ENCODE data around the gene IRX4. TPM values are rescaled to one million over a fixed set of nuclear protein-coding genes. Genes with fewer than 3 reads are reported as not detected.

The IRX4 gene
- total RNA-seq, 6 donors from 2014 or later: 1.7 TPM; not detected in 5

DNA sequence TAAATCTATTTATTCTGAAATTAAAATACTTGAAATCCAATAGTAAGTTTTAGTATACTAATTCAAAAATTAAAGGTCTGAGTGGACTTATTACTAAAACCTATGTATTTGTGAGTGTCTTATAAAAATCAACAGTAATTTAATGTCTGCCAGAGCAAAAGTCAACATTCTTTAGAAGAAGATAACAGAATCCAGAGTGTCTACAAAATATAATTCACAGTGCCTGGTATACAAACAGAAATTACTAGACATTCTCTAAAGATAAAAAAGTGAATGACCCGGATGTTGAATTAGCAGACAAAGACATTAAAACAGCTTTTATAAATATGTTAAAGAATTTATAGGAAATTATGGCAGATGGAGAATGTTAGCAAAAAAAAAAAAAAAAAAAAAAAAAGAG is 22.4 kb upstream of the IRX4 start:
- Histone ChIP-seq H3K9me3 (peaks cover 0 to 11% (median 7%) of the 10 kb centered on the region in 4 donors), H3K27ac (no peak overlapping the region), H3K27me3 (no peaks in the 10 kb centered on the region), H3K4me3 (no peak overlapping the region), H3K4me1 (no peaks in the 10 kb centered on the region), H3K36me3 (no peaks in the 10 kb centered on the region)
- TF ChIP-seq POLR2A (IDR thresholded peaks at IDR 0.05) (no peak), POLR2AphosphoS5 (IDR thresholded peaks at IDR 0.05) (no peak), EP300 (IDR thresholded peaks at IDR 0.05) (no peak)
- TF ChIP-seq, protein P1, sequence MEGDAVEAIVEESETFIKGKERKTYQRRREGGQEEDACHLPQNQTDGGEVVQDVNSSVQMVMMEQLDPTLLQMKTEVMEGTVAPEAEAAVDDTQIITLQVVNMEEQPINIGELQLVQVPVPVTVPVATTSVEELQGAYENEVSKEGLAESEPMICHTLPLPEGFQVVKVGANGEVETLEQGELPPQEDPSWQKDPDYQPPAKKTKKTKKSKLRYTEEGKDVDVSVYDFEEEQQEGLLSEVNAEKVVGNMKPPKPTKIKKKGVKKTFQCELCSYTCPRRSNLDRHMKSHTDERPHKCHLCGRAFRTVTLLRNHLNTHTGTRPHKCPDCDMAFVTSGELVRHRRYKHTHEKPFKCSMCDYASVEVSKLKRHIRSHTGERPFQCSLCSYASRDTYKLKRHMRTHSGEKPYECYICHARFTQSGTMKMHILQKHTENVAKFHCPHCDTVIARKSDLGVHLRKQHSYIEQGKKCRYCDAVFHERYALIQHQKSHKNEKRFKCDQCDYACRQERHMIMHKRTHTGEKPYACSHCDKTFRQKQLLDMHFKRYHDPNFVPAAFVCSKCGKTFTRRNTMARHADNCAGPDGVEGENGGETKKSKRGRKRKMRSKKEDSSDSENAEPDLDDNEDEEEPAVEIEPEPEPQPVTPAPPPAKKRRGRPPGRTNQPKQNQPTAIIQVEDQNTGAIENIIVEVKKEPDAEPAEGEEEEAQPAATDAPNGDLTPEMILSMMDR (IDR thresholded peaks at IDR 0.05): no peak
- ATAC-seq (ENCODE audit: low FRiP score in 2 of 2): no peak
- DNase-seq: no peak
- WGBS, 2 donors: 92 to 96% methylated on average over 1 of the region's 1 CpG

DNA sequence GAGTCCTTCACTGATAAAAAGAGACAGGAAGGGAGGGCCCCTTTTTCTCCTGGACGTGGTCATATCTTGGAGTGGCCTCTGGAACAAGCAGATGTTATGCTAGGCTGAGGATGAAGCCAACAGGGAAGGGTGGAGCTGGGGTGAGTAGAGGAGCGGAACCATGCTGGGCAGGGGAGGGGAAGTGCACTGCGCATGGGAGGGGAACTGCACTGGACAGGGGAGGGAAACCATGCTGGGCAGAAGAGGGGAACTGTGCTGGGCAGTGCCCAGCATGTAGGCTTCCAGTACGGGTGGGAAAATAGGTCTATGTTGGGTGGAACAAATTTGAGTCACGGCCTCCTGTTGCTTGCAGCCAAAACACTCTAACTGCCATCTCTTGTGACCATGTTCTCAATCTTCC is 19.3 kb upstream of the IRX4 start:
- no peak for DNase-seq
- whole genome bisulfite sequencing, 2 donors: 72 to 78% methylated on average over 5 of the region's 5 CpGs
- TF ChIP-seq EP300 (IDR thresholded peaks at IDR 0.05) (no peak), POLR2AphosphoS5 (IDR thresholded peaks at IDR 0.05) (no peak), POLR2A (IDR thresholded peaks at IDR 0.05) (no peak)
- TF ChIP-seq, protein P1 (IDR thresholded peaks at IDR 0.05): no peak

DNA sequence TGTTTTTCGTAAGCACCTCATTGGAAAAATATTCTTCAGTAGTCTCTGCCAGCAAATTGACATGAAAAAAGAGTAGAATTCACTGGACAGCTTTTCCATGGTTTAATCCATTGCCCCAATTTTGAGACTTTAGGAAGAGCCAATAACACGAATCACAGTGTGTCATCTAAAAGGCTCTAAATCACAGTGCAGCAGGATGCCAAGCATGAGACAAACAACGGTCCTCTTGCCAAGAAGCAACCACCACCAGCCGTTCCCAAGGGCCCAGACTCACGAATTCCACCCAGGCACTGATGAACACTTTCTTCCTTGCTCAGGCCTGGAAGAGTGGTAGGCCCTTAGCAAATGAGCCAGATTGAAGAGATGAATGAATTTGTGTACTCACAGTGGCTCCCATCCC is 18.3 kb upstream of the IRX4 start:
- no peaks in the 10 kb centered on the region for H3K27me3 ChIP-seq
- H3K36me3 ChIP-seq: no peaks in the 10 kb centered on the region
- H3K9me3 ChIP-seq: peaks cover 0 to 11% (median 7%) of the 10 kb centered on the region in 4 donors
- H3K4me1 ChIP-seq: no peaks in the 10 kb centered on the region
- ATAC-seq (ENCODE audit: low FRiP score in 2 of 2) (peak in 1 of 2 donors; percentile 32), DNase-seq (no peak)
- WGBS, 2 donors: 70 to 81% methylated on average over 5 of the region's 5 CpGs
- no peak for TF ChIP-seq POLR2AphosphoS5 (IDR thresholded peaks at IDR 0.05)
- no peak for TF ChIP-seq EP300 (IDR thresholded peaks at IDR 0.05)
- no peak for TF ChIP-seq POLR2A (IDR thresholded peaks at IDR 0.05)
- TF ChIP-seq, protein P1 (IDR thresholded peaks at IDR 0.05): no peak
- H3K27ac ChIP-seq: no peak overlapping the region
- no peak overlapping the region for H3K4me3 ChIP-seq

More for the DNA sequence above, 19.3 kb upstream of the IRX4 start:
- Histone ChIP-seq H3K36me3 (no peaks in the 10 kb centered on the region), H3K27ac (no peak overlapping the region), H3K4me1 (no peaks in the 10 kb centered on the region), H3K27me3 (no peaks in the 10 kb centered on the region), H3K4me3 (no peak overlapping the region), H3K9me3 (peaks cover 0 to 11% (median 7%) of the 10 kb centered on the region in 4 donors)
- ATAC-seq (ENCODE audit: low FRiP score in 2 of 2): peak in 1 of 2 donors; percentile 45

DNA sequence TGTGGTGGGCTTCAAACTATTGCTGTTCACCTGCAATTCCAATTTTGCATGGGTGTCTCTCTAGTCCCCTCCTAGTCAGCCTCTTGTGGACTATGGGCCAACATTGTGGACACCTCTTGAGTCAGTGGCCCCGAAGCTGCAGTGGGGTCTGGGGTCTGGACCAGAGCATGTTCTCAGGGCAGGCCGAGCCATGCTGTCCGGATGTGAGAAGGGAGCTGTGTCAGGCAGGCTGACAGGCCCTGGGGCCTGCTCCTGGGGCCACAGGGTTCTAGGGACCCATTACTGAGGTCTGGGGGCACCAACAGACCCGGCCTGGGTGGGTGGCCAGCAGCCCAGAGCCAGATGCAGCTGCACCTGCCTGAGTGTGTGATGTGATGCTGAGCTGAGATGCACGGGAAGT is 16.5 kb upstream of the IRX4 start:
- Histone ChIP-seq H3K27ac (no peak overlapping the region), H3K4me3 (no peak overlapping the region), H3K4me1 (no peaks in the 10 kb centered on the region), H3K36me3 (no peaks in the 10 kb centered on the region), H3K27me3 (no peaks in the 10 kb centered on the region), H3K9me3 (no peaks in the 10 kb centered on the region)
- no peak for TF ChIP-seq POLR2AphosphoS5 (IDR thresholded peaks at IDR 0.05)
- TF ChIP-seq, protein P1 (IDR thresholded peaks at IDR 0.05): no peak
- no peak for TF ChIP-seq EP300 (IDR thresholded peaks at IDR 0.05)
- TF ChIP-seq POLR2A (IDR thresholded peaks at IDR 0.05): no peak
- DNase-seq: no peak
- no peak for ATAC-seq (ENCODE audit: low FRiP score in 2 of 2)
- WGBS, 2 donors: 55 to 70% methylated on average over 2 to 5 of the region's 5 CpGs

DNA sequence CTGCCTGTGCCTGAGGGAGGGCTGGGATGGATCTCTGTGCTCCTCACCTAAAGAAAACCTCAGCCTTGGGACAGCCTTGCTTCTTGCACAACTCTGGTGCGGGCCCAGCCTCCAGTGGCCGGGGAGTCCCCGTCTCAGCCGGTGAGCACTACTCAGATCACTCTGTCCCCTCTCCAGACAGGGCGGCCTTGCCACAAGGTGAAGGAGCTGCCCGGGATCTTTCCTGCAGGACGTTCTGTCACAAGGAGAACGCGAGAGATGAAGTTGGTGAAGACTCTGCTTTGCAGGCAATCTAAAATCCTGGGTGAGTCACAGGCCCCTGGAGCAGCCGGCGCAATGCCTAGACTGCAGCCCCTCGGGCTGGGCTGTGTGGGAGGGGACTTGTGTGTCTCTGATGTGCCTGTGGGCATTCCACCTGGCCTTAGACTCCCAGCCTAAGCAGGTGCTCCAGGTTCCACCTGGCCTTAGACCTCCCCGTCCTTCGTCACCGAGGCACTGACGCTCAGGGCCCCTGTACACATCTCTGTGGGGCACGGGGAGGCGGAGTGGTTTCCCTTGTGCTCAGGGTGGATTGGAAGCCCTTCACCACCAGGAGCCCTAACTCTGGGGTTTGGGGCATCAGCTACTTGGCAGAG is 15.2 kb upstream of the IRX4 start:
- Histone ChIP-seq H3K27ac (no peak overlapping the region), H3K9me3 (no peaks in the 10 kb centered on the region), H3K36me3 (no peaks in the 10 kb centered on the region), H3K4me3 (no peak overlapping the region), H3K4me1 (no peaks in the 10 kb centered on the region), H3K27me3 (no peaks in the 10 kb centered on the region)
- 81 to 93% methylated on average over 3 to 18 of the region's 18 CpGs for WGBS, 2 donors
- no peak for DNase-seq
- TF ChIP-seq POLR2AphosphoS5 (IDR thresholded peaks at IDR 0.05) (no peak), EP300 (IDR thresholded peaks at IDR 0.05) (no peak), POLR2A (IDR thresholded peaks at IDR 0.05) (no peak)
- TF ChIP-seq, protein P1 (IDR thresholded peaks at IDR 0.05): no peak
- ATAC-seq (ENCODE audit: low FRiP score in 2 of 2): no peak
